Measurements from ENCODE around the gene IPPK.
"Not testable (repeated sequence)": the region's sequence is repeated elsewhere in the genome, so short reads cannot be mapped to it uniquely, and the experiment has no call there.

Gene IPPK

DNA sequence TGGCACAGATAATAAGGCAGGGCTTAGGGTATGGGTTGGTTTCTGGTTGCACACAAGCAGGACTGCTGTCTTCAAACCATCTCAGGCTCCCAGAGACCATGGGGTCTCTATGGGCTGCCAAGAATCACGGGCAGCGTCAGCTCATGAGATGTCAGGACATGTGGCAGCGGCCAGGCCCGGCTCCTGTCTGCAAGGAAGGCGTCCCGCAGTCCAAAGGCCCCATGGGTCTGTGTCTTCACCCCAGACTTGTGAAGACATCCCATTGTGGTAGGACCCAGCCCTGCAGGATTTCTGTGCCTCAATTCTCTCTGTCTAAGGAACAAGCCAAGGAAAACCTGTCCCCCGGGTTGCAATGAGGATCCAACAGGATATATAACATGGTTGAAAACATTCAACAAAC is 32.6 kb downstream of the IPPK start:
- FAIRE-seq, result no peak

DNA sequence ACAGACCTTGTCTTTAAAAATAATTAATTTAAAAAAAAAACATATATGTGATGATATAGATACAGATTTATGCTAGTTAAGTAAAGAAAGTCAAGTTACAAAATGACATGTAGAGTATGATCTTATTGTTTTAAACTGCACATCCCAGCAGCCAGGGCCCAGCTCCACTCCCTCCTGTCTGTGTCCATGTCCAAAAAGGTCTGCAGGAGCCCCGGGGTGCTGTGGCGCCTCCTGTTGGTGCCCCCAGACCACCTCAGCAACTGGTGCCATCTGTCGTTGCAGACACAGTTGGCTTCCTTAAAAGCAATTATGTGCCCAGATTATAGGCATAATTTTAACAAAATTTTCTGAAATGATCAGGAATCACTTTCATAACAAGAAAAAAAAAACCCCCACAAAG is 33.3 kb downstream of the IPPK start:
- no peak for FAIRE-seq

DNA sequence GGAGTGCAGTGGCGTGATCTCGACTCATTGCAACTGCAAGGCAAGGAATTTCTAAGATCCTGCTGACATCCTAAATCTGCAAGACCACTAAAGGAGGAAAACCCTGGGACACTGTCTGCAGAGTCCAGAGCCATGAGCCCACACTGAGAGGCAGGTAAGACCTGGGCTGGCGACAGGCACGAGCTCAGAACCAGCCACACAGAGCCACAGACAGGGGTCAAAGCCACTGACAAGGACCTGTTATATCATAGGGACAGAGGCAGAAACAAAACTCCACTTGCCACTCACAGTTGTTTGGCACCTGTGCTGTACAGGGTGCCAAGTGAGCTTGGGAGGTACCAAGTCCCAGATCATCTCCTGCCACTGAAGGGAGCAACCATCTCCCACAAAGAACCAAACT is 34.2 kb downstream of the IPPK start:
- no peak for FAIRE-seq

DNA sequence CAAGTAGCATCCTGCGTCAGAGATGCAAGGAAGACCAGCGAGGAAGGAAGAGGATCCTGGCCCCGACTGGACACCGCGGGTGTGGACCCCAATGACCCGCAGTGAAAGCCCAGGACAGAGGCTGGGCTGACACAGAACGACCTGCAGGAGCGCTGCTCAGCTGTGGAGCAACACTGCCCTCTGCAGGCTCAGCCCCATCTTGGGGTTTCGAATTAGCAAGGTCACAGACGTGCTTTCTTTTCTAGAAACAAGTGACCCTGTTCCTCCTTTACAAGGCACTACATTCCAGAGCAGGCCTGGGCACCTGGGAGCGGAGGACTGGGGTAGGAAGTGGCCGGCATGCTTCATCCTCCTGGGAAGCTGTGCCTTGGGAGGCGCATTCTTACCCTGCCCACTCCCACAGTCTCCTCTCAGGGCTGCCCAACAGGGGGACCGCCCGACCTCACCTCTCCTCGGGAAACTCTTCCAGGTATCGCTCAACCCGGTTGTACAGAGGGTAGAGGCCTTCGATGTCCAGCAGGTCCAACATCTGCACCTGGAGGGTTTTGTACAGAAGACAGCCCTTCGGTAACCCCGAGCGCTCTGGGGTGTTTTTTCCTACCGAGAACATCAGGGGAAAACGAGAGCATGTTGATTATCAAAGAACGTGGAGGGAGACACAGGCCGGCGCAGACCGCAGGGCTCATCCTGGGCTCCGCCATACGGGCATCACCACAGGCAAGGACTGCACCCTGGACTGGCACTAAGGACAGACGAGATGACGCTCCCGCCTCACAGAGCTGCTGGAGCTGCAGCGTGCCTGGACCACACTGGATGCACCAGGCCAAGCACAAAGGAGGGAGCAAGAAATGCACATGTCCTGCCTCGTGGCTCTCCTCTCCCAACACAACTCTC is 35.0 kb downstream of the IPPK start:
- FAIRE-seq, result no peak

DNA sequence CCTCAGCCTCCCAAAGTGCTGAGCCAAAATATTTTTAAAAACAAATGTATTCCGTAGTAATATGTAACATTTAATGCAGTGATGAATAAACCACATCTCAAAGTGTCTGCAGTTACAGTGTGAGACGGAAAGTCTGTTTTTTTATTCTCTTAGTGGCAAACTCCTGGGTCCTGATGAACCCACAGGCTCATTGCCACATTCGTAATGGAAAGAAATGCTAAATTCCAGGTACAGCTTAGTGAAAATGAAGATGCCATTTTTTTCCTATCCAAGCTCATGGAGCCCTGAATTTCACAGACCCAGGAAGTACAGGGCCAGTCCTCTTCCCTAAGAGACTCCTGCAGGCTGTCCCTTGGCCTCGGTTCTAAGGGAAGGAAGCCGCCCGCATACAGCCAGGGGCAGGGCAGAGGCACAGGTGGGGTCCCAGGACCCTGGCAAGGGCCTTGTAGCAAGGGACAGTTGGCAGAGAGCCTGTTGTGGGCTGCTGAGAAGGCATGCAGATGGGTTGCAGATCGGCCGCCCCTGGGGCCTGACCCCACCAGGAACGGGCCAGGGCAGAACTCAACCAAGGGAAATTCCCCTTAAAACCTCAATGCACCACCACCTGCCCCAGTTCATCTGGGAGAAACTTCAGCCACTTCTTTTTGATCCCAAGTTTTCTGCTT is 36.2 kb downstream of the IPPK start:
- no peak for FAIRE-seq

DNA sequence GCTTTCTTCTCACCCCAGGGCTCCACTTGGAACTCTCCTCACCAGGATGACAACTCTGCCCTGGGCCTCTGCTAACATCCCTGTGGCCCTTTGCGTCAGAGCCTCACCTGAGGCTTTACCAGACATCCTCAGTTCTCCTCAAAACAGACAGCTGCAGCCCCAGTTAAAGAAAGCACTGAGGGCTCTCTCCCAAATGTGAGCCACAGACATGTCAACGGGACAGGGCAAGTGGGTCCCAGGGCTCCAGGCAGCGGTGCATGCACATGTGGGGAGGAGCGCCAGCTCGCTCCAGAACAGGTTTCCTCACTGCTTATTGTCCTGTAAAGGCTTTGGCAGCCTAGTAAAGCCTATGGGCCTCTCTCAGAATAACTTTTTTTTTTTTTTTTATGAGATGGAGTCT is 37.3 kb downstream of the IPPK start:
- FAIRE-seq, result no peak

DNA sequence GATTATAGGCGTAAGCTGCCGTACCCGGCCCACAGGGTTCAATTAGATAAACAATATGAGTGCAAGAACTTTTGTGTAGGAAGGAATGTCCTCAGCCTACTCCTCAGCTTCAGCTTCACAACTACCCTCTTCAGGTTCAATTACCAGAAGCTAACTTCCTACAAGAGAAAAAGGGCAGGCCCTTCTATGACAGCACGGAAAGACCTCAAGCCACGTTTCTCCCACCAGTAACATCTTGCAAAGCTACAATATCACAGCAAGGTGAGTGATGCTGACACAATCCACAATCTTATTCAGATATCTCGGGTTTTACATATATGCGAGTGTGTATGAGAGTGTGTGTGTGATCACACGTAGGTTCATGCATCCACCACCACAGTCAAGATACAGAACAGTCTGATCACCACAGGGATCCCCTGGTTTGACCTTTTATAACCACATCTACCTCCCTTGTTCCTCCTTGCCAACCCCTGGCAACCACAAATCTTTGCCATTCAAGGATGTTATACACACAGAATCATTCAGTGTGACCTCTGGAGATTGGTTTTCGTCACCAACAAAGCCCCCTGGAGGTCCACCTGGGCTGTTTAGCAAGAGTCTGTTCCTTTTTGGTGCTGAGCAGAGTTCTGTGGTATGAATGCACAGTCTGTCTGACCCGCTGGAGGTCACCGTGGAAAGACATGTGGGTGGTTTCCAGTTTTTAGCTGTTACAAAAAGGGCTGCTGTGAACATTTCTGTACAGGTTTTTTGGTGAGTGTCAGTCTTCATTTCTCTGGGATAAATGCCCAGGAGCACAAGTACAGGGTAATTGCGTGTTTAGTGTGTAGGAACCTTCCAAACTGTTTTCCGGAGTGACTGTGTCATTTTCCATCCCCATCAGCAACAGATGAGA is 38.2 kb downstream of the IPPK start:
- no peak for FAIRE-seq

DNA sequence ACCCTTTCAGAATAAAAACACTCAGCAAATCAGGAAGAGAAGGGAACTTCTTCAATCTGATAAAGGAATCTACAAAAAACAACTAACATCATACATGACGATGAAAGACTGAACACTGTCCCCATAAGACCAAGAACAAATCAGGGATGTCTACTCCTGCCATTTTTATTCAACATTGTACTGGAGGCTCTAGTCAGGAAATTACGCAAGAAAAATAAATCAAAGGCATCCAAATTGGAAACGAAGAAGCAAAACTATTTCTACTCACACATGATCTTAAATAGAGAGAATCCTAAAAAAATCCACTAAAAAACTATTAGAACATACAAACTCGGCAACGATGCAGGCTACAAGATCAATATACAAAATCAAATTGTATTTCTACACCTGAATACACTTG is 42.3 kb downstream of the IPPK start:
- FAIRE-seq, result no peak

DNA sequence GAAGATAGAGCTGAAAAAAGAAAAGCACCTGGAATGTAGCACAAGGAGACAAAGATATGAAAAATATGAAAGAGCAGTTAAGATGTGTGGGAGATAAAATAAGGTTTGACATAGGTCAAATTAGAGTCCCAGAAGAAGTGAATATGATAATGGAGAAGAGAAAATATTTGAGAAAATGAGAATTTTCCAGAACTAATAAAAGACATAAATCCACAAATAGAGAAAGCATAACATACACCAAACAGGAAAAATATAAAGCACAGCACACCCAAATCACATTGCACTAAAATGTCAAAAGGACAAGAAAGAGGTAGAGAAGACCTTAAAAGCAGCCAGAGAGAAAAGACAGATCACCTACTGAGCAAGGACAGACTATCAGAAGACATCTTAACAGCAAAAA is 43.4 kb downstream of the IPPK start:
- no peak for FAIRE-seq

DNA sequence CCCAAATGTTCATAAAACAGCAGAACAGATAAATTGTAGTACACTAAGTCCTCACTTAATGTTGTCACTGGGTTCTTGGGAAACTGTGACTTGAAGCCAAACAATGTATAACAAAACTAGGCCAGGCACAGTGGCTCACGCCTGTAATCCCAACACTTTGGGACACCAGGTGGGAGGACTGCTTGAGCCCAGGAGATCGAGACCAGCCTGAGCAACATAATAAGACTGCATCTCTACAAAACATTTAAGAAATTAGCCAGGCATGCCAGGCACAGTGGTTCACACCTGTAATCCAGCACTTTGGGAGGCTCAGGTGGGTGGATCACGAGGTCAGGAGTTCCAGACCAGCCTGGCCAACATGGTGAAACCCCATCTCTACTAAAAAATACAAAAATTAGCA is 46.0 kb downstream of the IPPK start:
- not testable (repeated sequence) for FAIRE-seq

DNA sequence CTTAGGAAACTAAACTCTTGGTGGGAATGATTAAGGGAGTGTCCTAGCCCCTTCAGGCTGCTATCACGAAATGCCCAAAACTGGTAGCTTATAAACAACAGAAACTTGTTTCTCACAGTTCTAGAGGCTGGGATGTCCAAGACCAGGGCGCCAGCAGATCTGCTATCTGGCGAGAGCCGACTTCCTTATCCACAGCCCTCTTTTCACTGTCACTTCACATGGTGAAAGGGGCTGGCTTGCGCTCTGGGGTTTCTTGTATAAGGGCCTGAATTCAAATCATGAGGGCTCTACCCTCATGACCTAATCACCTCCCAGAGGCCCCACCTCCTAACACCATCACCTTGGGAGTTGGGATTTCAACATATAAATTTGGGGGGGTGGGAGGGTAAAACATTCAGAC is 49.1 kb downstream of the IPPK start:
- FAIRE-seq, result no peak

DNA sequence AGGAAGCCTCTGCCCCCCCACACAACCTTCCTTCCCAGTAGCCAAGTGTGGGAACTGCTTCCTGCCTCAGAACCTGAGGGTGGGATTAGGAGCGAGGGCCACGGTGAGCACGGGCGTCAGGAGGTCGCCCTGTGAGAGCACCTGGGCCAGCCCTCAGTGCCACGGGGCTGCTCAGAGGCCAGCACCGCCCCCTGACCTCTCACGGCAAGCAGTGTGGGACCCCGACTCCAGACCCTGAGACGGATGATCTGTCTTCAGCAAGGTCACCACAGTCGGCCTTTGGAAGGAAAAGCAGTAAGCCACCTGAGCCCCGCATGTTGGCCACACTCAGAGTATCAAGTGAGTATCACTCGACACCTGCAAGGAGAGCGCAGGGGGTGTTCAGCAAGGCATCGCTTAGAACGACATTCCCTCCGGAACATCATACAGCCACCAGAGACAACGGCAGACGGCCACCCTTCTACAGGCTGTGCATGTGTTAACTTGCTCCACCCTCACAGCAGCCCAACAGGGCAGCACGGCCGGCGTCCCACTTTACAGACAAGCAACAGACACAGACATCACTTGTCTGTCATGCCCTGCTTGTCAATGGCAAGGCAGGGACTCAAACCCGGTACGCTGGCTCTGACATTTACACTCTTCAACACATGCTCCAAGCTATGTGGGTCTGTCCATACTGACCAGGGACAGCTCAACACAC is 50.2 kb downstream of the IPPK start:
- FAIRE-seq, result no peak

DNA sequence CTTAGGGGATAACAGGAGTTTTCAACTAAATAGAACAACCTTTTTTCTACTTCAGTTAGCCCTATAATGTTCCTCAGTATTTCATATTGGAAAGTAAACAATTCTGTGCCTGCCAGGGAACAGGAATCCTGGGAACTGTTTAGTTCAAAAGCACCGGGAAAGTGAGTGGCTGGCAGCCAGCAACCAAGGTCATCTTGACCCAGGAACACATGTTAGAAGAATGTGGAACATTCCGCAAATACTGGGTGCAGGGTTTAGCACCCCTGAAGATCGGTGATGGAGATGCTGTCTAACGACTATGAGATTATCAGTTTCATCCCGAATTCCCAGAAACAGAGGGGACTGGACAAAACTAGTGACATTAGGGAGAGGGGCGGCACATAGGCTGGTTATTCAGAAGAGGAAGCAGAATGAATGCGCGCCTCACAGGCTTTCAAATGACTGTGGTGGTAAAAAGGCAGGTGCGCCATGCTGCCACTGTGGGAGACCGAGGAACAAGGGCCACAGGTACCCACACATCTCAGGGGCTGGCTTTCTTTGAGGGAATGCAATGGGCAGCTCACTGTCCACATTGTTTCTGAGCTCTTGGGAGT is 51.2 kb downstream of the IPPK start:
- no peak for FAIRE-seq

DNA sequence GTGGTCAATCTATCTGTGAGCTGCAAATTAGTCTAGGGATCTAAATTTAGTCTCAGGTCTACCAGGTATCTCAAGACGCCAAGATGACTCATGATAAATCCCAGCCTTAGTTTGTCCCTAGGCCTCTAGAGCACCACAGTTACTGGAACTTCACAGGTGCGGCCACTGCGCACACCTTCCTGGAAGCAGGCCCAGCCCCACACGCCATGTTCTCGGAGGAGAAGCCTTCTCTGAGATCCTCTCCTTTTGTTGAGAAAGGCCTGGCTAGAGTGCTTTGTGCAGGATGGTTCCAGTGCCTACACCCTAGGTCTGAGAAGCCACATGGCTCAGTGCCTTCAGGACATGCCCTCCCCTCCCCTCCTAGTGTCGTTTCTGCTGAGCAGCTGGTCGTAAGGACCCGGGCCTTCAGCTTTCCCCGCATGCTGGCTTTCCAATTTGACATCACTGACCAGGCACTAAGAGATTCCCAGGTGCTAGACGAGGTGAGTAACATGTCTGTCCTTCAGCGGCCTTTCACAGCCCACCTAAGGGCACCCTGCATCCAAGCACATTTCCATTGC is 51.9 kb downstream of the IPPK start:
- FAIRE-seq, result no peak

DNA sequence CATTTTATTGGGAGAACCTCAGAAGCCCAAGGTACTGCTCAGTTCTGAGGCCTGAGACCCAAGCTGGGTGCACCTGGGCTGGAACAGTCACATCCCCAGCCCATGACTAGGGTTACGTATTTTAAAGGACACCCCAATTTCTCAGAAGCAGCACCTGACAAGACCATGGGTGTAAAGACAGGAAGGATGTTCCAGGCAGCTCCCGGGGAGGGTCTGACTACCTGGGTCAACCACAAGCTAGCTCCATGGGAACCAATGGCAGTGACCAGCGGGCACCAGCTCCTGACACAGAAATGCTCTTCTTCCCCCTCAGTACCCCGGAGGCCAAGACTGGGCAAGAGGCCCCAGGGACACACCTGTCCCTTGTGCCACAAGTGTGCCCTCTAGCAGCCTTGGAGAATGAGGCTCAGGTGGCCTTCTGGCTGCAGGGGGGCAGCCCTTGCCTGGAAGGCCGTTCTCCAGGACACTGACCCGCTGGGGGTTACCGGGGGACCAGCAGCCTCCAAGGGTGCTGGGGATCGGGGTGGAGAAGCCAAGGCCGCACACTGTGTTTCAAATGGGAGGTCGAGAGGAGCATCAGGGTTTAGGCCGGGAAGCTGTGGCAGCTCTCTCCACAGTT is 52.6 kb downstream of the IPPK start:
- no peak for FAIRE-seq

DNA sequence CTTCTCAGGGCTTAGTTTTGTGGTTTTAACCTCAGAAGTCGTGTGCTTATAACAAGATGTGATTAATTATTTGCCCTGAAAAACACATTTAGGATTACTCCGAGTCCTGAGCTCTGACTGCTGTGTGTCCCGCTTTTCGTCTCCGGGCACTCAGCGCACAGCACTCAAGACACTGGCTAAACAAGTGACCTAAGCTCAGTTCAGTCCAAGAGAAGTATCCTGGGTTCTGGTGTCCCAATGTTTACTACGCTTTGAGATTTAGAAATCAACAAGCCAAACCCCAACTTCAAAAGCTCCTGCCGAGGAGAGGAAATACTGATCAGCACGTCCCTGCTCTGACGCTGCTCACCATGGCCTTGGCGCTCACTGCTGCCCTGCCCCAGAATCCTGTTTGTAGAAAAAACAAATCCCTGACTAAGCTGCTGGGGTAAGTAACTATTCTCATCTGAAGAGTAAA is 53.2 kb downstream of the IPPK start:
- FAIRE-seq, result no peak

DNA sequence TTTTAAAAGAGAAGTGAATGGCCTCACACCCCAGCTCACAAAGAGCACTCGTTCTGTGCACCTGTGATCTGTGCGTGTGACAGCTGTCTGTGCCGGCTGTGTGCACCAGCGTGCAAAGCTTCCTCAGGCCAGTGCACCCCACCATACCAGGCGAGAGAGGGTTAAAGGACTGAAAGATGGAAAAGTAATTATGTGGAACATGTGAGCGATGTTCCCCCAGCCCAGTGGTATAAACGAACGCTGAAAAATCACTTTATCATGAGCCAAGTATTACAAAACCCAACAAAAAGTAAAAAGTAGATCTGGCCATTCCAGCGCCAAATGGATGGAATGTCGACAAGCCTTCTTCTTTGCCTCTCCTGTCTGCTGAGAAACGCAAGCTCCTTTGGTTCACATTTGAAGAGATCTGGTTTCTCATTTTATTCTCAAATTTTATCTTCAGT is 53.7 kb downstream of the IPPK start:
- FAIRE-seq, result no peak

DNA sequence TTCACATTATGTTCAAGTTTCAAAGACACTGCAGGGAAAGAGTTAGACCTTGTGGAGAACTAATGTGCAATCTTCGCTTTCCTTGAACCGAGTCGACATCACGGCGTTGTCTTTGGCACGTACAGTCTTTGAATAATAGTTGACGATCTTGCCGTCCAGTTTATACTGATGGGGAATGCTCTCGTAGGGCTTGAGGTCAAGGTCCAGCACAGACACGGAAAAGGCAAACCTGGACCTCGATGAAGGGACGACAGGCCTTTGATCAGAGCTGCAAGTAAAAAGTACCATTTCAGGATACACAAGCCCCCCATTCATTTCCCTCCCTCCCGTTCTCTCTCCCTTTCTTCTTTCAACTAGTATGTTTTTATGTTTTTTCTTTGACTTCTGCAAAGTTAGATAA is 54.1 kb downstream of the IPPK start:
- FAIRE-seq, result no peak

DNA sequence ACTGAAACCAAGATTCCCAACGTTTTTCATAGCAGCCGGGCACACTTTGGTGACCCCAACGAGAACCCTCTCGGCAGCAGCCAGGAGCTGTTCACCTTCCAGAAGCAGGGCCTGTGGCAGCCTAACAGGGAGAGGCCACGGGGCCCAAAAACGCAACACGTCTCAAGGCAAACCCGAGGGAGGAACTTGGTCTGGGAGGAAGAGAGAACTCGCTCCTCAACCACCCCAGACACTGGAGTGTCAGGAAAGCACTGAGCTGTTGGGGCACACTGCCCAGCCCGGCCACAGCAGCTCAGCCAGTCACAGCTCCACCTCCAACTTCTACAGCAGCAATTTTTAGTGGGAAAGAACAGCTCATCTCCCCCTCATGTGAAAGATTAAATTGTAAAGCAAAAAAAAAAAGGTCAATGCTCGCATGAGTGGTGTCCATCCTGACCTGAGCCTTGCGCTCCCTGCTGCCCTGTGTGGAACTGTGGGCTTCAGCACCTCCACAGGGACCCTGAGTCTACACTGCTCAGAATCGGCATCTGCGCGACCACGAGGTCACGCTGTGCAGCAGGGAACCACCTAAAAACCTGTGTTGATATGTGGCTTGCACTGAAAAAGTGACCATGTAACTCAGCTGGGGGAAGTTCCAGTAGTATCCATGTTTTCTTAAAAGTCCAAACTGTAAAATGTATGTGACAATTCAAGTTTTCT is 55.0 kb downstream of the IPPK start:
- FAIRE-seq, result no peak

DNA sequence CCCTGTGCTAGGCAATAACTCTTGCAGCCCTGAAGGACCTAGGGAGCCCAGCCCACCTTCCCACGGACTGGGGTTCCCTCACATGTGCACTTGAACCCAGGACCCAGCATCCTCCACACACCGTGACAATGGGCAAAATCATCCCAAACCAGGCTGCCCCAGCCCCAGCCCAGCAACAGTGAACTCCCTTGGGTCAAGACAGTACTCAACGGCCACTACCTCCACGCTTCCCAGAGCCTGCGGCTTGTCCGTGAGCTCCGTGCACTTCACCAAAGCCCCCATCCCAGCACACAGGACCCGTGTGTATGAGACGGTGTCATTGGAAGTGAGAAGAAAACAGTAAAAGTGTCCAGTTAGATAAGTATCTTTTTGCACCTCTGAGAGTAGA is 55.8 kb downstream of the IPPK start:
- no peak for FAIRE-seq
